MV-4-11 (cell line): ENCODE measurements around the gene NPAS2.

ENCODE experiments used
- DNase-seq: peaks from one replicate; lab custom pipeline; 2025; lab: John Stamatoyannopoulos, UW

NPAS2 gene

GRCh38 chr2:100968146-100969145, 148.5 kb downstream of the NPAS2 start:
- no peak for DNase-seq

DNA sequence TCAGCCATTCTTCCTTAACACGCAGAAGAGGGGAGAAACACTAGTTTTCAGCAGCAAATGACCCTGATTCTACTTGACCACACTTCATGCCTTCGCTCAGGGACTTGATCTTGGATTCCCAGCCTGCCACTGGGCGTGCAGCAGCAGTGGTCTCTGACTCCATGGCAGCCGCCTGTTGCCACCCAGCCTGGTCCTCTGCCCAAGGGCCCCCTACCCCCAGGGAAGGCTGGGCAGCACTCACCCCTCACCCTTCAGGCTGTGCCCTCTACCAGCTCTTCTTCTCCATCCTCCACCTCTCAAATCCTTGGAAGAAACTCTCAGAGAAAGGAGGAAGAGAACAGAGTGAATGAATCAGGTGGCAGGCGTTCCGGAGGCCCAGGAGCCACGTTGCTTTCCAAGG, 150.1 kb downstream of the NPAS2 start:
- no peak for DNase-seq

DNA sequence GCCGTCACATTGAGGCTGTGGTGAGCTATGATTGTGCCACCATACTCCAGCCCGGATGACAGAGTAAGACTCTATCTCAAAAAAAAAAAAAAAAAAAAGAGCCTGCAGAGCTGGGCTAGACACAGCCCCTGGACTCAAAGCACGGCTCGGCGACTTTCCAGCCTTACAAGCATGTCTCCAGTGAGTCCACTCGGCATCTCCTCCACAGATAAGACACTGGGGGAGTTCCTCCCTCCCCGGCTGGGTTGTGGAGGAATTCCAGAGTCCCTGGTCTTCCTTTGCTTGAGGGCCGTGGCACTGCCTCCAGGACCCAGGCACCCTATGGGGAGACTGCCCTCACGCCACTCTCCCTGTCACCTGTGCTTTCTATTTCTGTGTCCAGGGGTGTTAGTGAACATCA, 151.3 kb downstream of the NPAS2 start:
- no peak for DNase-seq

DNA sequence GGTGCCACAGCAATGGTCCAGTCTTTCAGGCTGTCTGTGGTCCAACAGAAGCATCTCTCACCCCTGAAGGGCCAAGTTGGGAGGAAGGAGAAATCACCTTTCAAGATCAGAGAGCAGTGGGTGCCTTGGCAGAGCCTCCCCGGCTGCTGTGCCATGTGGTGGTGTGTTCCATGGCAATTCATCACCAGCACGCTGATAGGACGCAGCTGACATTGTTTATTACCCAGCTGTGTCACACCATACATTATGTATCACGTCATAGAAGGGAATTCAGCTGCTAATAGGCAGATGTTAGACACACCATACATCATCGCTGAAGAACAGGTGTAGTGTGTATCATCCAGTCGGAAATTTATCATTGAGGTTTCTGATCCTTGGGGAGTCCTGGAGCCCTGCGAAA, 152.5 kb downstream of the NPAS2 start:
- no peak for DNase-seq

DNA sequence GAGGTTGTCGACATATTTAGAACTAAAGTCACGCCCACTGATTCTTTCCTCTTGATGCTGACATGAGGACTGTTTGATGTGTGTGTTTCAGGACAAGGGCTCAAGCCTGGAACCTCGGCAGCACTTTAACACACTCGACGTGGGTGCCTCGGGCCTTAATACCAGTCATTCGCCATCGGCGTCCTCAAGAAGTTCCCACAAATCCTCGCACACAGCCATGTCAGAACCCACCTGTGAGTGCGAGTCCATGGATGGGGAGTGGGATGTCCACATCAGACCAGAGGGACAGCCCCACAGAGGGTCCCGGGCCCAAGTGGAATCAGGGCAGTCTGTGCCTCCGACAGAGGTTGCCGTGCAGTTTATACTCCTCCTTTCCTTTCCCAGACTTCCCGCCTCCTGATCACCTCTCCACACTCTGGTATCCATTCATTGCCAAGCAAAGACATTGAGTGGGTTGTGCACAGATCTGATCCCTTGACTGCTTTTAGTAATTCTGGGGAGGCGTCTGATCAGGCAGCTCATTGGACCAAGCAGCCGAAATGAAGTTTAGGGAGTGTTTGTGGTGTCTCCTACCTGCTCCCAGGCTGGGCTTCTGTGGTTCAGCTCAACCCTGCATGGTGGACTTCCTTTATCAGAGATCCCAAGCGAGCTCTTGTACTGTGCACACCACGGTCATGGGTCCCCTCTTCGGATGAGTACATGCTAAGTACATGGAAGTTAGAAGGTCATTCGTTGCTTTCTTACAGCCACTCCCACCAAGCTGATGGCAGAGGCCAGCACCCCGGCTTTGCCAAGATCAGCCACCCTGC, 155.0 kb downstream of the NPAS2 start:
- DNase-seq = no peak

DNA sequence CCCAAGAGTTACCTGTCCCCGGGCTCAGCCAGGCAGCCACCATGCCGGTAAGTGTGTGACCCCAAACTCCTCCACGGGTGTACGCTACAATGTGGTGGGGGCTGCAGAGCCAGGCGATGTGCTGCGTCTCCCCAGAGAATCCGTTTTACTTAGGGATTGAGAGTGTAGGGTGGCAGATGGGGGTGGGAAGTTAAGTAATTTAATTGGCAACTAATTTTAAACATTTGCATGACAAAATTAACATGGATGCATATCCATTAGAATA, 155.5 kb downstream of the NPAS2 start:
- no peak for DNase-seq

DNA sequence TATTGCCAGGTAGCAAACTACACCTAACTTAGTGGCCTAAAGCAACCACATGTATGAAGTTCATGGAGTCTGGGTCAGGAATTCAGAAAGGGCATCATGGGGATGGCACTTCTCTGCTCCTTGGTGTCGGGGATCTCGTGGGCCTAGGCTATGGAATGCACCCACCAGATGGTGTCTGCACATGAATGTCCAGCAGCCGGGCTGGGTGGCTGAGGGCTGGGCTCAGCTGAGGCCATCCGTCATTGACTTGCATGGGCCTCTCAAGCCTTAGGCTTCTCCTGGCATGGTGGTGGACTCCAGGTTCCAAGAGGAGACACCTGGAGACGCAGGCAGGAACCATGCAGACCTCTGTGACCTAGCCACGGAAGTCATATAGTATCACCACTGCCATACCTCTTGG, 156.1 kb downstream of the NPAS2 start:
- DNase-seq = no peak

- DNase-seq = peak; percentile 85
These were observed 156.9 kb downstream of the NPAS2 start for GRCh38 chr2:100976645-100977391.

- no peak for DNase-seq
These were observed 157.6 kb downstream of the NPAS2 start for GRCh38 chr2:100977511-100977910.

GRCh38 chr2:100978582-100979191, 158.7 kb downstream of the NPAS2 start:
- no peak for DNase-seq

GRCh38 chr2:100980046-100980445, 160.1 kb downstream of the NPAS2 start:
- no peak for DNase-seq

DNA sequence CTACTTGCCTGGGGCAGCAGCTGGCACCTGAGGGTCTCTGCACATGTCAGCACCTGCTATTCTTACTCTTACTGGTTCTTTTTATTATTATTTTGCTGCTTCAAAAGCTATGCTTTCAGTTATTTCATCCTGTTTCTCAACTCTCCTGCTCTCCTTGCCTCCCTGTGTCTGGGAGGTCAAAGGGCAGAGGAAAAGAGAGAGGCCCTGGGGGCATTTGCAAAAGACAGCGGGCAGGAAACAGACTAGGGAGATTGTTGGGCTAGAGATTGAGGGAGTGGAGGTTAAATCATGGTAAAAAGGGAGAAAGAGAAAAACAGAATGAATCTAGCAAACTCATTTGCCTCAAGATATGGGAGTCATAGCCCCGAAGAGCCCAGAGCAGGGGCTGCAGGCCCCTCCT, 161.1 kb downstream of the NPAS2 start:
- DNase-seq = no peak

GRCh38 chr2:100982431-100982861, 162.5 kb downstream of the NPAS2 start:
- DNase-seq = no peak

DNA sequence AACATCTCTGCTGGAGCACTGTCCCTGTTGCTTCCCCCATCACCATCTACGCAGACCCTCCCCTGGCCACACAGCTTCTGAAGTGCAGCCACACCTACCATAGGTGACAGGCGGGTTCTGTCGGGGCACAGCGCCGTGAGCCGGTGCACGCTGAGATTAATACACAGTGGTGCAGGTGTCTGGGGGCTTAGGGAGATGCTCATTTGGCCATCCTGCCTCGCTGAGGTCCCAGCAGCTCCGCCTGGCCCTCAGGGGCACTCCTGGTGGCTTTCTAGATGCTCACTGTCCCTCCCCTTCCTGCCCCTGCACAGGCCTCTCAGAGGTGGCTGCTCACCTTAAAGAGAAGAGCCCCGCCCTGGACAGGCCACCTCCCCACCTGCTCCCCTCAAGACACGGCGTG, 163.3 kb downstream of the NPAS2 start:
- DNase-seq = no peak

GRCh38 chr2:100983684-100984310, 163.9 kb downstream of the NPAS2 start:
- no peak for DNase-seq

- DNase-seq = peak; percentile 32
These were observed 165.0 kb downstream of the NPAS2 start for GRCh38 chr2:100984892-100985307.

- no peak for DNase-seq
These were observed 166.2 kb downstream of the NPAS2 start for GRCh38 chr2:100986157-100986556.

DNA sequence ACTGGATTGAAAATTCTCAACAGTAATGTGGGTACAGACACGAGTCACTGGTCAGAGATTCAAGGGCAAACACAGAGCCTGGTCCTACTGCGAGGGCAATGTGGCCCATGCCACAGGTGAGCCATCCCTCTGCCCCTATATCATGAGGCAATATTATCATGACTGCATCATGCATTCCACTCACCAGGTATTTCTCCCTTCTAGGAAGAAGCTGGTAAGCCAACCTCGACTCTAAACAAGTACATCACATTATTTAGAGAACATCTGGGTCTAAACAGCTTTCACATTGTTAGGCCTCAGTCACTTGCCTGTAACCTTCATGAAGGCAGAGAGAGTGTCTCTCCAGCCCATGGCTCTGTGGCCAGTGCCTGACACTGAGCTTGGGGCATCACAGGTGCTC, 167.6 kb downstream of the NPAS2 start:
- DNase-seq = no peak

GRCh38 chr2:100987974-100988373, 168.0 kb downstream of the NPAS2 start:
- DNase-seq = no peak

GRCh38 chr2:100988630-100989417, 168.9 kb downstream of the NPAS2 start:
- DNase-seq = no peak

DNA sequence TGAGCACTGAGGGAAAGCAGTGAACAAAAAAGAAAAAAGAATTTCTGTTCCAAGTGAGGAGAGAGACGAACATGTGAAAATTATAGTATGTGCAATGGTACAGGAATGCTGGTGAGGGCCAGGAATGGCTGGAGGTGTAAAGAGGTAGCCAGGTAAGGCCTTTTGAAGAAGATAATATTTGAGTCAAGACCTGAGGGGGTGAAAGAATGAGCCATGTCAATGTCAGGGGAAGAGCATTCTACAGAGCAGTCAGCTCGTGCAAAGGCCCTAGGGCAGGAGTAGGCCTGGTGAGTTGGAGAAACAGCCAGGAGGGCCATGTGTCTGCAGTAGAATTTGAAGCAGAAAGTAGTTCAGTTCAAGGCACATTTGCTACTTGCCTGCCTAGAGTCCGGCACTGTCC, 169.7 kb downstream of the NPAS2 start:
- DNase-seq = no peak
